Stimulated activated memory B cell treated with anti-CD40 and anti-IgM and Interleukin-4, amounts not matched to agents 10 μg/mL and 1 μg/mL and 100 μg/mL, for 72 hours (primary cell): ENCODE data around the gene ZNF41.
"Not testable (repeated sequence)": the region's sequence is repeated elsewhere in the genome, so short reads cannot be mapped to it uniquely, and the experiment has no call there.

Experiments
- ATAC-seq: fragments of 150-1000 bp; cut with Tn5 transposase; 2 replicates; pipeline ENCODE4 v1.10.0; 2021
- H3K27ac Mint-ChIP-seq: one replicate; pipeline ENCODE4 v1.8.0; 2022; ENCODE audit warnings: mild to moderate bottlenecking, mixed read lengths
- H3K27me3 Mint-ChIP-seq: one replicate; pipeline ENCODE4 v1.8.0; 2022; ENCODE audit warnings: mixed read lengths
- H3K36me3 Mint-ChIP-seq: one replicate; pipeline ENCODE4 v1.8.0; 2022; ENCODE audit warnings: mixed read lengths
- H3K4me1 Mint-ChIP-seq: one replicate; pipeline ENCODE4 v1.8.0; 2022; ENCODE audit warnings: mixed read lengths
- H3K4me3 Mint-ChIP-seq: one replicate; pipeline ENCODE4 v1.8.0; 2022; ENCODE audit warnings: mild to moderate bottlenecking, moderate library complexity, mixed read lengths
- H3K9me3 Mint-ChIP-seq: one replicate; pipeline ENCODE4 v1.8.0; 2022; ENCODE audit warnings: mixed read lengths

The ZNF41 gene

GRCh38 chrX:47482512-47483305, at the start of gene ZNF41:
ZNF41 (minus strand) TSS chrX:47483222; CDS start chrX:47467481, 15,741 bp downstream.
- ATAC-seq: peak; percentile 97
- Mint-ChIP-seq H3K9me3 (no peaks in the 10 kb centered on the region), H3K4me1 (peaks cover 37% of the 10 kb centered on the region), H3K36me3 (peaks cover 4% of the 10 kb centered on the region), H3K27ac (peak within 1 kb of the TSS; percentile 82), H3K27me3 (no peaks in the 10 kb centered on the region), H3K4me3 (peak within 1 kb of the TSS; percentile 85)

GRCh38 chrX:47530049-47530448, 47.0 kb upstream of the ZNF41 start:
- H3K27ac Mint-ChIP-seq: peak overlapping the region; percentile 47
- no peaks in the 10 kb centered on the region for H3K36me3 Mint-ChIP-seq
- H3K9me3 Mint-ChIP-seq: no peaks in the 10 kb centered on the region
- H3K27me3 Mint-ChIP-seq: no peaks in the 10 kb centered on the region
- H3K4me1 Mint-ChIP-seq: peaks cover 10% of the 10 kb centered on the region
- peak; percentile 71 for ATAC-seq
- H3K4me3 Mint-ChIP-seq: no peak overlapping the region

GRCh38 chrX:47529548-47529947, 46.5 kb upstream of the ZNF41 start:
- Mint-ChIP-seq H3K27ac (peak overlapping the region; percentile 47), H3K36me3 (no peaks in the 10 kb centered on the region), H3K9me3 (no peaks in the 10 kb centered on the region), H3K4me1 (peaks cover 10% of the 10 kb centered on the region), H3K4me3 (no peak overlapping the region), H3K27me3 (no peaks in the 10 kb centered on the region)
- ATAC-seq: no peak

- Mint-ChIP-seq H3K27ac (no peak overlapping the region), H3K4me3 (peak overlapping the region; percentile 73), H3K4me1 (no peaks in the 10 kb centered on the region), H3K36me3 (no peaks in the 10 kb centered on the region), H3K27me3 (no peaks in the 10 kb centered on the region), H3K9me3 (no peaks in the 10 kb centered on the region)
- ATAC-seq: peak; percentile 64
Observed at GRCh38 chrX:47523713-47524166, 40.7 kb upstream of the ZNF41 start.

GRCh38 chrX:47523297-47523696, 40.3 kb upstream of the ZNF41 start:
- Mint-ChIP-seq H3K27ac (peak overlapping the region; percentile 62), H3K4me3 (peak overlapping the region; percentile 73), H3K27me3 (no peaks in the 10 kb centered on the region), H3K36me3 (no peaks in the 10 kb centered on the region), H3K4me1 (no peaks in the 10 kb centered on the region), H3K9me3 (no peaks in the 10 kb centered on the region)
- peak; percentile 99 for ATAC-seq

GRCh38 chrX:47518144-47518543, 35.1 kb upstream of the ZNF41 start:
- no peaks in the 10 kb centered on the region for H3K27me3 Mint-ChIP-seq
- H3K36me3 Mint-ChIP-seq: no peaks in the 10 kb centered on the region
- no peak for ATAC-seq
- peaks cover 7% of the 10 kb centered on the region for H3K4me1 Mint-ChIP-seq
- no peak overlapping the region for H3K4me3 Mint-ChIP-seq
- no peaks in the 10 kb centered on the region for H3K9me3 Mint-ChIP-seq
- H3K27ac Mint-ChIP-seq: no peak overlapping the region

GRCh38 chrX:47515941-47516665, 33.1 kb upstream of the ZNF41 start:
- H3K27me3 Mint-ChIP-seq: no peaks in the 10 kb centered on the region
- no peaks in the 10 kb centered on the region for H3K9me3 Mint-ChIP-seq
- H3K4me1 Mint-ChIP-seq: peaks cover 13% of the 10 kb centered on the region
- no peak for ATAC-seq
- H3K27ac Mint-ChIP-seq: no peak overlapping the region
- H3K36me3 Mint-ChIP-seq: no peaks in the 10 kb centered on the region
- H3K4me3 Mint-ChIP-seq: no peak overlapping the region

GRCh38 chrX:47514533-47515235, 31.7 kb upstream of the ZNF41 start:
- H3K27ac Mint-ChIP-seq: no peak overlapping the region
- no peaks in the 10 kb centered on the region for H3K9me3 Mint-ChIP-seq
- H3K36me3 Mint-ChIP-seq: no peaks in the 10 kb centered on the region
- no peaks in the 10 kb centered on the region for H3K27me3 Mint-ChIP-seq
- no peak for ATAC-seq
- peaks cover 13% of the 10 kb centered on the region for H3K4me1 Mint-ChIP-seq
- no peak overlapping the region for H3K4me3 Mint-ChIP-seq

- H3K9me3 Mint-ChIP-seq, H3K27me3 Mint-ChIP-seq, H3K36me3 Mint-ChIP-seq: not testable (repeated sequence)
- Mint-ChIP-seq H3K27ac (peak overlapping the region; percentile 77), H3K4me1 (peaks cover 13% of the 10 kb centered on the region), H3K4me3 (peak overlapping the region; percentile 79)
- peak; percentile 78 for ATAC-seq
Observed at GRCh38 chrX:47513034-47513965, 30.3 kb upstream of the ZNF41 start.

- Mint-ChIP-seq H3K4me1 (peaks cover 13% of the 10 kb centered on the region), H3K27ac (peak overlapping the region; percentile 69), H3K4me3 (peak overlapping the region; percentile 62)
- not testable (repeated sequence) for H3K9me3 Mint-ChIP-seq, H3K36me3 Mint-ChIP-seq, H3K27me3 Mint-ChIP-seq, ATAC-seq
Observed at GRCh38 chrX:47512383-47512782, 29.4 kb upstream of the ZNF41 start.

- H3K27me3 Mint-ChIP-seq: no peaks in the 10 kb centered on the region
- no peak overlapping the region for H3K4me3 Mint-ChIP-seq
- H3K4me1 Mint-ChIP-seq: peaks cover 2% of the 10 kb centered on the region
- no peaks in the 10 kb centered on the region for H3K36me3 Mint-ChIP-seq
- H3K9me3 Mint-ChIP-seq: no peaks in the 10 kb centered on the region
- no peak overlapping the region for H3K27ac Mint-ChIP-seq
- no peak for ATAC-seq
Observed at GRCh38 chrX:47507153-47507867, 24.3 kb upstream of the ZNF41 start.

- H3K4me3 Mint-ChIP-seq: no peak overlapping the region
- no peaks in the 10 kb centered on the region for H3K9me3 Mint-ChIP-seq
- H3K27ac Mint-ChIP-seq: no peak overlapping the region
- H3K27me3 Mint-ChIP-seq: no peaks in the 10 kb centered on the region
- H3K4me1 Mint-ChIP-seq: no peaks in the 10 kb centered on the region
- no peak for ATAC-seq
- H3K36me3 Mint-ChIP-seq: no peaks in the 10 kb centered on the region
Observed at GRCh38 chrX:47503151-47503550, 20.1 kb upstream of the ZNF41 start.

- H3K4me1 Mint-ChIP-seq: no peaks in the 10 kb centered on the region
- no peaks in the 10 kb centered on the region for H3K27me3 Mint-ChIP-seq
- no peak overlapping the region for H3K4me3 Mint-ChIP-seq
- no peaks in the 10 kb centered on the region for H3K9me3 Mint-ChIP-seq
- no peak overlapping the region for H3K27ac Mint-ChIP-seq
- no peaks in the 10 kb centered on the region for H3K36me3 Mint-ChIP-seq
- no peak for ATAC-seq
Observed at GRCh38 chrX:47502316-47503125, 19.5 kb upstream of the ZNF41 start.
